Measurements from ENCODE around the gene FAT1.

Gene FAT1

DNA sequence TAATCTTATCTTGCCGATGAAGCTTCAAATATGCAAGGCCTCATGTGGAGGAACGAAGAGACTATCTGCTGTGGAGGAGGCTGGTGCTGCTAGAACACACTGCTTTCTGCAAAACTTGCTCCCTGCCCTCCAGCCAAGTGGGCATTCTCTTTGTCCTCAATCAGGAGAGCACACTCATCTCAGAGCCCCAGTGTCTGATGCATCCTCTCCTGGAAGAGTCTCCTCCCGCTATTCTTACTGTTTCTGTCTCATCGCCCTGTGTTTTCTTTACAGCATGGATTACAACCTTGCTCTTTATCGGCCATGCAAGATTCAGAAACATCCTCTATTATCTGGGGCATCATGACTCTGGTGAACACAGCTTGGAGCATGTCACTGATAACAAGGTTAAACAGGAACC is 100.1 kb downstream of the FAT1 start:
- Histone ChIP-seq H3K9me2 (replicated peaks; ENCODE audit: control insufficient read depth, low read length) (no peaks in the 10 kb centered on the region), H3K4me2 (ENCODE audit: low read length) (no peak overlapping the region), H3K4me1 (ENCODE audit: control insufficient read depth, low read length) (no peaks in the 10 kb centered on the region), H3K9me3 (ENCODE audit: control insufficient read depth, insufficient read depth, low read length) (no peaks in the 10 kb centered on the region; the same call in 1 of the 2 replicates), H3K27me3 (ENCODE audit: control insufficient read depth, low read length) (no peaks in the 10 kb centered on the region), H3K4me3 (ENCODE audit: low read length) (no peak overlapping the region), H3K36me3 (ENCODE audit: control insufficient read depth, low read length) (no peaks in the 10 kb centered on the region), H3F3A (ENCODE audit: control insufficient read depth, insufficient read depth) (no peaks in the 10 kb centered on the region), H3K79me2 (ENCODE audit: control insufficient read depth, low read length) (no peaks in the 10 kb centered on the region), H4K20me1 (ENCODE audit: control insufficient read depth, insufficient read depth, low read depth, low read length) (no peaks in the 10 kb centered on the region), H3K27ac (ENCODE audit: low read depth, low read length) (no peak overlapping the region)
- TF ChIP-seq, protein P1, sequence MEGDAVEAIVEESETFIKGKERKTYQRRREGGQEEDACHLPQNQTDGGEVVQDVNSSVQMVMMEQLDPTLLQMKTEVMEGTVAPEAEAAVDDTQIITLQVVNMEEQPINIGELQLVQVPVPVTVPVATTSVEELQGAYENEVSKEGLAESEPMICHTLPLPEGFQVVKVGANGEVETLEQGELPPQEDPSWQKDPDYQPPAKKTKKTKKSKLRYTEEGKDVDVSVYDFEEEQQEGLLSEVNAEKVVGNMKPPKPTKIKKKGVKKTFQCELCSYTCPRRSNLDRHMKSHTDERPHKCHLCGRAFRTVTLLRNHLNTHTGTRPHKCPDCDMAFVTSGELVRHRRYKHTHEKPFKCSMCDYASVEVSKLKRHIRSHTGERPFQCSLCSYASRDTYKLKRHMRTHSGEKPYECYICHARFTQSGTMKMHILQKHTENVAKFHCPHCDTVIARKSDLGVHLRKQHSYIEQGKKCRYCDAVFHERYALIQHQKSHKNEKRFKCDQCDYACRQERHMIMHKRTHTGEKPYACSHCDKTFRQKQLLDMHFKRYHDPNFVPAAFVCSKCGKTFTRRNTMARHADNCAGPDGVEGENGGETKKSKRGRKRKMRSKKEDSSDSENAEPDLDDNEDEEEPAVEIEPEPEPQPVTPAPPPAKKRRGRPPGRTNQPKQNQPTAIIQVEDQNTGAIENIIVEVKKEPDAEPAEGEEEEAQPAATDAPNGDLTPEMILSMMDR (IDR thresholded peaks at IDR 0.05; ENCODE audit: low read depth, low read length, poor library complexity, severe bottlenecking), result no peak
- no peak for TF ChIP-seq EZH2phosphoT487 (IDR thresholded peaks at IDR 0.05; ENCODE audit: borderline replicate concordance, low read length)

DNA sequence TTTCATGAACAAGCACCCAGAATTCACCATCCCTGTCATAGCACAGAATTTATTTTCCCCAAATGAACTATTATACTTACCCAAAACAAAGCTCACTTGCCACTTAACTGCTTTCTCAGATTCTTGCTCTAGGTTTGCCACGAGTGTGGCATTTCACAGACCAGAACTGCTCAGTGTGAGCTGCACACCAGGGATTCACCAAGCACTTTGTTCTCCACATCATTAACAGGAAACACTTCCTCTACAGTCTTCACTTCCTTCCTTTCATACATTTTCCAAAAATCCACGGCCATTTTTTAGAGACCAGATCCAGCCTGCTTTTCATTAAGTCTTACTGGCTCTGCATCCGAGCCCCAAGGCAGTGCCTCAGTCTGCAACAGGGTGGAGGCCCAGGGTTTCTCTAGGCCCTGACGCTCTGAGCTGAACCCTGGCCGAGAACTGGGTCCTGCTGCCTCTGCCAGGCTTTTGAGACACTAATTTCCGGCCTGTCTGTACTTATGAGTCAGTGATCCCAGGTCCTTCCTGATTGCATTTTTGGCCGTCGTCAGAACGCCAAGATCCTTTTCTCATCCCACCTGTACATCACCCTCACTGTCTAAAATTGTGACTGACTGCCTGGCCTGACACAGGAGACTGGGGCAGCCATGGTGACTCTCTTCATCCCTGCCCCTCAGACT is 100.7 kb downstream of the FAT1 start:
- H3K9me2 ChIP-seq (replicated peaks; ENCODE audit: control insufficient read depth, low read length), result no peaks in the 10 kb centered on the region
- no peaks in the 10 kb centered on the region for H3K4me1 ChIP-seq (ENCODE audit: control insufficient read depth, low read length)
- no peak overlapping the region for H3K4me2 ChIP-seq (ENCODE audit: low read length)
- no peaks in the 10 kb centered on the region for H3K27me3 ChIP-seq (ENCODE audit: control insufficient read depth, low read length)
- TF ChIP-seq EZH2phosphoT487 (IDR thresholded peaks at IDR 0.05; ENCODE audit: borderline replicate concordance, low read length), result no peak
- TF ChIP-seq, protein P1 (IDR thresholded peaks at IDR 0.05; ENCODE audit: low read depth, low read length, poor library complexity, severe bottlenecking), result no peak
- H3K36me3 ChIP-seq (ENCODE audit: control insufficient read depth, low read length), result no peaks in the 10 kb centered on the region
- H3K9me3 ChIP-seq (ENCODE audit: control insufficient read depth, insufficient read depth, low read length), result no peaks in the 10 kb centered on the region; the same call in 1 of the 2 replicates
- H4K20me1 ChIP-seq (ENCODE audit: control insufficient read depth, insufficient read depth, low read depth, low read length), result no peaks in the 10 kb centered on the region
- no peak overlapping the region for H3K4me3 ChIP-seq (ENCODE audit: low read length)
- no peaks in the 10 kb centered on the region for H3K79me2 ChIP-seq (ENCODE audit: control insufficient read depth, low read length)
- no peak overlapping the region for H3K27ac ChIP-seq (ENCODE audit: low read depth, low read length)
- no peaks in the 10 kb centered on the region for H3F3A ChIP-seq (ENCODE audit: control insufficient read depth, insufficient read depth)

DNA sequence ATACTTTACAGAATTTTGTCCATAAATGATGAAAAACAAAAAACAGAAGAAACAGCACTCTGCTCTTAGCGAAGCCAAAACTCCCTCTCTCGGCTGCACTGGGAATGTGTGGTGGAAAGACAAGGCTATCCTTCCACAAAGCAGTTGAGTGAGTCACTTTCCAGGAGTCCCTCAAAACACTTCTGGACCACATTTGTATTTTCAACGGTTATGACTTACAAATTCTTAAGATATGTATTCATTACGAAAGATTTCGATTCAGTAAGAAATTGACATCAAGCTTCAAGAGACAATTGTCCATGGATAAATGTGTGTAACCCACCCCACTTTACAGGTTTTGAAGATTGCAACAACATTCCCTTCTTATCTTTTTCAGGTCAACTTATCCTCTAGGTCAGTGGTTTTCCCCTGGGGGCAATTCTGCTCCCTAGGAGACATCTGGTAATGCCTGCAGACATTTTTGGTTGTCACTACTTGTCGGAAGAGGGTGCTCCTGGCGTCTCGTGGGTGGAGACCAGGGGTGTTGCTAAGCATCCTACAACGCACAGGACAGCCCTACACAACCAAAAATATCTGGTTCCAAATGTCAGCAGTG is 101.6 kb downstream of the FAT1 start:
- Histone ChIP-seq H3K27me3 (ENCODE audit: control insufficient read depth, low read length) (no peaks in the 10 kb centered on the region), H3K27ac (ENCODE audit: low read depth, low read length) (no peak overlapping the region), H3K36me3 (ENCODE audit: control insufficient read depth, low read length) (no peaks in the 10 kb centered on the region), H4K20me1 (ENCODE audit: control insufficient read depth, insufficient read depth, low read depth, low read length) (no peaks in the 10 kb centered on the region), H3K9me2 (replicated peaks; ENCODE audit: control insufficient read depth, low read length) (no peaks in the 10 kb centered on the region), H3K4me3 (ENCODE audit: low read length) (no peak overlapping the region), H3K79me2 (ENCODE audit: control insufficient read depth, low read length) (no peaks in the 10 kb centered on the region), H3K4me1 (ENCODE audit: control insufficient read depth, low read length) (no peaks in the 10 kb centered on the region), H3K4me2 (ENCODE audit: low read length) (no peak overlapping the region), H3F3A (ENCODE audit: control insufficient read depth, insufficient read depth) (no peaks in the 10 kb centered on the region), H3K9me3 (ENCODE audit: control insufficient read depth, insufficient read depth, low read length) (no peaks in the 10 kb centered on the region; the same call in 1 of the 2 replicates)
- TF ChIP-seq EZH2phosphoT487 (IDR thresholded peaks at IDR 0.05; ENCODE audit: borderline replicate concordance, low read length), result no peak
- TF ChIP-seq, protein P1 (IDR thresholded peaks at IDR 0.05; ENCODE audit: low read depth, low read length, poor library complexity, severe bottlenecking), result no peak

Measured in DOHH2 (cell line).